A549 (cell line): ENCODE measurements around the gene PAM. TPM values are rescaled to one million over a fixed set of nuclear protein-coding genes. Genes with fewer than 3 reads are reported as not detected.

ENCODE experiments used
- ATAC-seq, 2 experiments: fragments of 200-7000 bp in 1 of 2; fragments of >200 bp in 1 of 2; cut with Nextera tagmentation in 1 of 2; cut with Tn5 transposase in 1 of 2; 3 replicates each; pipeline versions ENCODE4 v1.8.0 to v1.9.1; 2018 to 2020; ENCODE audit warnings: mild to moderate bottlenecking in 1 of 2, moderate library complexity in 1 of 2
- CTCF ChIA-PET: fragments of 300-600 bp; sonication (Branson Sonifier 250); formaldehyde crosslinking; extraction: SDS; loops from one replicate; lab custom pipeline; 2021; ENCODE audit warnings: antibody characterized with exemption, inconsistent platforms; lab: Yijun Ruan, JAX
- POLR2A ChIA-PET: fragments of 350-600 bp; formaldehyde crosslinking; extraction: SDS; loops from one replicate; lab custom pipeline; 2021; ENCODE audit warnings: antibody characterized with exemption, inconsistent platforms; lab: Yijun Ruan, JAX
- DNase-seq, 2 experiments: peaks; one replicate each; pipeline versions ENCODE4 v3.0.0 to v3.0.0-alpha.2; 2011 to 2016; ENCODE audit warnings: low read depth in 1 of 2, low spot score in 1 of 2
- FAIRE-seq: peaks from 2 replicates; lab custom pipeline; 2011; peaks lifted over from hg19 to GRCh38; lab: Jason Lieb, UNC
- H3K27ac ChIP-seq, 2 experiments: fragments of >200 bp; sonication (Bioruptor Twin); formaldehyde crosslinking; 3 replicates each; pipeline ENCODE4 v1.5.1; 2016 to 2017
- H3K4me1 ChIP-seq: fragments of >200 bp; sonication (Bioruptor Twin); formaldehyde crosslinking; 3 replicates; pipeline ENCODE4 v1.6.1; 2016
- H3K4me2 ChIP-seq: fragments of >200 bp; sonication (Bioruptor Twin); formaldehyde crosslinking; 3 replicates; pipeline ENCODE4 v1.6.1; 2016
- H3K4me3 ChIP-seq: fragments of >200 bp; sonication (Bioruptor Twin); formaldehyde crosslinking; 3 replicates; pipeline ENCODE4 v1.5.1; 2016
- H3K9me3 ChIP-seq: fragments of >200 bp; sonication (Bioruptor Twin); formaldehyde crosslinking; 3 replicates; pipeline ENCODE4 v1.6.1; 2016
- CBX8 ChIP-seq: fragments of 200-600 bp; sonication (generic); IDR thresholded peaks from 2 replicates; pipeline ENCODE4 v1.6.1; 2016
- CHD2 ChIP-seq: fragments of 150-350 bp; IDR thresholded peaks from 2 replicates; pipeline ENCODE4 v1.6.1; 2014; ENCODE audit warnings: low read length; ENCODE audit not compliant: partially characterized antibody
- CHD4 ChIP-seq: fragments of 200-600 bp; sonication (generic); IDR thresholded peaks from 2 replicates; pipeline ENCODE4 v1.6.1; 2016; ENCODE audit warnings: antibody characterized with exemption, mild to moderate bottlenecking, borderline replicate concordance
- CTCF ChIP-seq: fragments of >200 bp; sonication (Bioruptor Twin); formaldehyde crosslinking; IDR thresholded peaks from 3 replicates; pipeline ENCODE4 v1.5.1; 2016
- EHMT2 ChIP-seq: fragments of 200-600 bp; sonication (generic); IDR thresholded peaks from 2 replicates; pipeline ENCODE4 v1.6.1; 2016; ENCODE audit warnings: antibody characterized with exemption, low read depth, mild to moderate bottlenecking, moderate library complexity
- FOSL2 ChIP-seq, 2 experiments: fragments of 450-650 bp in 1 of 2; fragments of >200 bp in 1 of 2; sonication (Bioruptor Twin) in 1 of 2; formaldehyde crosslinking; IDR thresholded peaks; 2 replicates each; pipeline versions ENCODE4 v1.5.0 to v1.6.1; 2016 to 2020; ENCODE audit warnings: mild to moderate bottlenecking in 1 of 2, moderate library complexity in 1 of 2
- HES2 ChIP-seq: fragments of >200 bp; sonication (Bioruptor Twin); formaldehyde crosslinking; IDR thresholded peaks from 2 replicates; pipeline ENCODE4 v1.6.1; 2016
- HEYL ChIP-seq: fragments of 250-450 bp; sonication (Bioruptor Pico); IDR thresholded peaks from 2 replicates; pipeline ENCODE4 v1.8.0; 2021; ENCODE audit warnings: mild to moderate bottlenecking, moderate library complexity
- HOXA7 ChIP-seq: fragments of 250-450 bp; sonication (Bioruptor Pico); IDR thresholded peaks from 2 replicates; pipeline ENCODE4 v1.5.0; 2020; ENCODE audit warnings: mild to moderate bottlenecking, moderate library complexity
- JUNB ChIP-seq: fragments of >200 bp; sonication (Bioruptor Twin); formaldehyde crosslinking; IDR thresholded peaks from 2 replicates; pipeline ENCODE4 v1.6.1; 2016
- KDM1A ChIP-seq: fragments of 200-600 bp; sonication (generic); IDR thresholded peaks from 2 replicates; pipeline ENCODE4 v1.6.1; 2016; ENCODE audit warnings: low read depth, mild to moderate bottlenecking
- KDM5A ChIP-seq: fragments of 200-600 bp; sonication (generic); IDR thresholded peaks from 2 replicates; pipeline ENCODE4 v1.6.1; 2016; ENCODE audit warnings: antibody characterized with exemption, mild to moderate bottlenecking
- MAFK ChIP-seq: fragments of 450-650 bp; IDR thresholded peaks from 2 replicates; pipeline ENCODE4 v1.6.1; 2014; ENCODE audit not compliant: partially characterized antibody
- MAX ChIP-seq: IDR thresholded peaks from 2 replicates; pipeline ENCODE4 v1.6.1; 2012
- MYC ChIP-seq: IDR thresholded peaks from 2 replicates; pipeline ENCODE4 v1.6.1; 2012; ENCODE audit warnings: mild to moderate bottlenecking, inconsistent platforms, low read length, improper control_type of control experiment, borderline replicate concordance
- NFE2L2 ChIP-seq: fragments of 150-350 bp; conservative IDR thresholded peaks from 2 replicates; pipeline ENCODE4 v1.6.1; 2014; ENCODE audit warnings: low read length
- PBX3 ChIP-seq: IDR thresholded peaks from 2 replicates; pipeline ENCODE4 v1.6.1; 2012
- PHF8 ChIP-seq: fragments of 200-600 bp; sonication (generic); IDR thresholded peaks from 2 replicates; pipeline ENCODE4 v1.6.1; 2016; ENCODE audit warnings: low read depth, mild to moderate bottlenecking, antibody characterized with exemption, moderate library complexity, borderline replicate concordance
- POLR2A ChIP-seq: IDR thresholded peaks from 2 replicates; pipeline ENCODE4 v1.6.1; 2012; ENCODE audit warnings: mild to moderate bottlenecking, low read length
- RAD21 ChIP-seq, 2 experiments: fragments of >200 bp in 1 of 2; sonication (Bioruptor Twin) in 1 of 2; formaldehyde crosslinking in 1 of 2; IDR thresholded peaks in 1 of 2; conservative IDR thresholded peaks in 1 of 2; 2 replicates in 1 of 2; 3 replicates in 1 of 2; pipeline ENCODE4 v1.6.1; 2012 to 2018; ENCODE audit warnings: inconsistent platforms in 1 of 2
- RARB ChIP-seq: fragments of 250-450 bp; sonication (Bioruptor Pico); IDR thresholded peaks from 2 replicates; pipeline ENCODE4 v1.8.0; 2021; ENCODE audit warnings: mild to moderate bottlenecking, moderate library complexity
- REST ChIP-seq: fragments of 200-600 bp; sonication (generic); IDR thresholded peaks from 2 replicates; pipeline ENCODE4 v1.6.1; 2016; ENCODE audit warnings: antibody characterized with exemption, mild to moderate bottlenecking, moderate library complexity
- TFCP2L1 ChIP-seq: fragments of 250-450 bp; sonication (Bioruptor Pico); IDR thresholded peaks from 2 replicates; pipeline ENCODE4 v1.5.0; 2021; ENCODE audit warnings: mild to moderate bottlenecking
- TP53 ChIP-seq: fragments of 250-450 bp; sonication (Bioruptor Pico); IDR thresholded peaks from 2 replicates; pipeline ENCODE4 v1.5.0; 2021; ENCODE audit warnings: mild to moderate bottlenecking, moderate library complexity
- ZC3H11A ChIP-seq: fragments of 450-650 bp; IDR thresholded peaks from 2 replicates; pipeline ENCODE4 v1.6.1; 2014; ENCODE audit warnings: antibody characterized with exemption, mild to moderate bottlenecking
- ZNF302 ChIP-seq: fragments of 250-450 bp; sonication (Bioruptor Pico); IDR thresholded peaks from 2 replicates; pipeline ENCODE4 v1.9.0; 2021; ENCODE audit warnings: inconsistent platforms, mild to moderate bottlenecking, moderate library complexity
- WGBS: methylation state at CpG from one replicate; pipeline ENCODE4 v1.1.6; 2017; ENCODE audit errors: missing lambda C conversion rate; 5-methylcytosine and 5-hydroxymethylcytosine counted together
- polyA plus RNA-seq, 4 experiments: library from polyadenylated mRNA; depleted of rRNA in 3 of 4; stranded (reverse); fragments of >200 nt; fragmentation: RNase III in 1 of 4; extraction: RNeasy Plus Mini Kit Qiagen cat#74134 plus additional on column Dnase treatment in 1 of 4; gene quantifications; 2 replicates in 3 of 4; 3 replicates in 1 of 4; pipeline ENCODE4 v1.2.3, GENCODE V29; 2011 to 2017

PAM gene
- polyA plus RNA-seq, 2 of the 4 experiments (the other 2 are of a cell fraction): 21.5 to 25.1 TPM

GRCh38 chr5:102796009-102796408 lies 40.9 kb downstream of the PAM start:
- ATAC-seq (no peak), FAIRE-seq (no peak), DNase-seq (no peak)
- ChIA-PET POLR2A (no interaction called here), CTCF (no interaction called here)
- H3K9me3 ChIP-seq: no peaks in the 10 kb centered on the region
- H3K4me1 ChIP-seq: peaks cover 10% of the 10 kb centered on the region; the same call in 2 of the 3 replicates
- no peak overlapping the region for H3K4me3 ChIP-seq
- H3K27ac ChIP-seq: no peak overlapping the region
- no peak overlapping the region for H3K4me2 ChIP-seq
- 54% methylated on average over 2 of the region's 2 CpGs for WGBS
- TF ChIP-seq KDM1A: no peak
- no peak for TF ChIP-seq EHMT2
- no peak for TF ChIP-seq KDM5A
- no peak for TF ChIP-seq PBX3
- TF ChIP-seq REST: no peak
- no peak for TF ChIP-seq CHD4
- TF ChIP-seq CHD2: no peak
- no peak for TF ChIP-seq HOXA7 (CRISPR knock-in tag)
- no peak for TF ChIP-seq RARB (CRISPR knock-in tag)
- TF ChIP-seq ZC3H11A: no peak
- TF ChIP-seq NFE2L2: no peak
- no peak for TF ChIP-seq JUNB
- TF ChIP-seq PHF8: no peak

GRCh38 chr5:102796498-102796897 lies 41.4 kb downstream of the PAM start:
- DNase-seq: no peak
- ChIA-PET CTCF (no interaction called here), POLR2A (no interaction called here)
- no peak for FAIRE-seq
- no peak overlapping the region for H3K27ac ChIP-seq
- 29% methylated on average over 2 of the region's 2 CpGs for WGBS
- H3K9me3 ChIP-seq: no peaks in the 10 kb centered on the region
- ATAC-seq: no peak
- H3K4me3 ChIP-seq: no peak overlapping the region
- H3K4me1 ChIP-seq: peaks cover 10% of the 10 kb centered on the region; the same call in 2 of the 3 replicates
- H3K4me2 ChIP-seq: no peak overlapping the region
- no peak for TF ChIP-seq HES2
- TF ChIP-seq JUNB: no peak
- no peak for TF ChIP-seq FOSL2 (IDR thresholded peaks at IDR 0.05)
- no peak for TF ChIP-seq FOSL2 (CRISPR knock-in tag; IDR thresholded peaks at IDR 0.05)
- TF ChIP-seq ZNF302 (CRISPR knock-in tag): no peak
- TF ChIP-seq CTCF: no peak
- no peak for TF ChIP-seq REST
- no peak for TF ChIP-seq HEYL (CRISPR knock-in tag)
- no peak for TF ChIP-seq KDM5A
- TF ChIP-seq PBX3: no peak
- TF ChIP-seq MAX: no peak
- no peak for TF ChIP-seq POLR2A
- TF ChIP-seq CBX8: no peak
- no peak for TF ChIP-seq RAD21 (conservative IDR thresholded peaks at IDR 0.05 in 1 of 2, IDR thresholded peaks at IDR 0.05 in 1 of 2)
- TF ChIP-seq PHF8: no peak
- no peak for TF ChIP-seq MAFK
- TF ChIP-seq TP53 (CRISPR knock-in tag): no peak
- no peak for TF ChIP-seq MYC
- no peak for TF ChIP-seq TFCP2L1 (CRISPR knock-in tag)
- TF ChIP-seq ZC3H11A: no peak
